HEK293 (cell line): Measurements from ENCODE around the gene PXDC1.

Experiments used
- CTCF ChIA-PET: fragments of 350-600 bp; formaldehyde crosslinking; extraction: SDS; loops from one replicate; lab custom pipeline; 2021; ENCODE audit warnings: antibody characterized with exemption; lab: Yijun Ruan, JAX
- POLR2A ChIA-PET: fragments of 300-600 bp; formaldehyde crosslinking; extraction: SDS; loops from one replicate; lab custom pipeline; 2020; ENCODE audit warnings: antibody characterized with exemption, inconsistent platforms; lab: Yijun Ruan, JAX
- H3K27ac ChIP-seq: fragments of 200-500 bp; sonication (Bioruptor generic); 2 replicates; pipeline ENCODE4 v1.5.1; 2014; ENCODE audit warnings: low read depth, low read length, control low read depth, inconsistent platforms; ENCODE audit errors: extremely low read depth
- H3K36me3 ChIP-seq, 2 experiments: fragments of 200-500 bp in 1 of 2; sonication (Bioruptor generic) in 1 of 2; 1 replicate in 1 of 2; 2 replicates in 1 of 2; pipeline ENCODE4 v1.5.1; 2014 to 2017; ENCODE audit warnings: inconsistent platforms in 2 of 2, low read length in 2 of 2; ENCODE audit not compliant: control insufficient read depth in 2 of 2, insufficient read depth in 1 of 2
- H3K4me1 ChIP-seq: fragments of 200-500 bp; sonication (Bioruptor generic); 2 replicates; pipeline ENCODE4 v1.5.1; 2014; ENCODE audit warnings: mild to moderate bottlenecking, low read length, inconsistent platforms; ENCODE audit not compliant: control insufficient read depth, insufficient read depth
- H3K4me3 ChIP-seq: 2 replicates; pipeline ENCODE4 v1.5.1; 2011; ENCODE audit warnings: low read depth, mild to moderate bottlenecking, control low read depth, low read length, moderate library complexity
- H3K9me3 ChIP-seq: fragments of 200-500 bp; sonication (Bioruptor generic); 2 replicates; pipeline ENCODE4 v1.5.1; 2014; ENCODE audit warnings: low read depth, low read length, inconsistent platforms; ENCODE audit not compliant: control insufficient read depth, insufficient read depth
- HOXA7 ChIP-seq: sonication (generic); formaldehyde crosslinking; IDR thresholded peaks from 2 replicates; pipeline ENCODE4 v1.8.1; 2022; ENCODE audit warnings: missing genetic modification reagents, borderline replicate concordance
- INSM2 ChIP-seq: fragments of 450-650 bp; formaldehyde crosslinking; IDR thresholded peaks from 2 replicates; pipeline ENCODE4 v1.5.1; 2016; ENCODE audit warnings: missing biosample characterization, missing genetic modification characterization
- OSR2 ChIP-seq: fragments of 450-650 bp; formaldehyde crosslinking; IDR thresholded peaks from 2 replicates; pipeline ENCODE4 v1.5.1; 2016; ENCODE audit warnings: missing biosample characterization, missing genetic modification characterization
- SCRT1 ChIP-seq: fragments of 450-650 bp; formaldehyde crosslinking; IDR thresholded peaks from 2 replicates; pipeline ENCODE4 v1.5.1; 2016; ENCODE audit warnings: missing biosample characterization, missing genetic modification characterization, borderline replicate concordance
- SCRT2 ChIP-seq: fragments of 450-650 bp; formaldehyde crosslinking; IDR thresholded peaks from 2 replicates; pipeline ENCODE4 v1.5.1; 2016; ENCODE audit warnings: missing biosample characterization, missing genetic modification characterization
- SP3 ChIP-seq: fragments of 450-650 bp; formaldehyde crosslinking; IDR thresholded peaks from 2 replicates; pipeline ENCODE4 v1.5.1; 2016; ENCODE audit warnings: missing biosample characterization, missing genetic modification characterization
- TRIM28 ChIP-seq: IDR thresholded peaks from 2 replicates; pipeline ENCODE4 v1.6.1; 2011; ENCODE audit warnings: low read length, control low read depth, borderline replicate concordance
- YY2 ChIP-seq: fragments of 450-650 bp; formaldehyde crosslinking; IDR thresholded peaks from 2 replicates; pipeline ENCODE4 v1.5.1; 2016; ENCODE audit warnings: missing biosample characterization, missing genetic modification characterization
- ZBTB10 ChIP-seq: fragments of 450-650 bp; formaldehyde crosslinking; IDR thresholded peaks from 2 replicates; pipeline ENCODE4 v1.5.1; 2016; ENCODE audit warnings: missing biosample characterization, missing genetic modification characterization
- ZBTB44 ChIP-seq: fragments of 450-650 bp; IDR thresholded peaks from 2 replicates; pipeline ENCODE4 v1.5.1; 2018; ENCODE audit warnings: missing biosample characterization, mild to moderate bottlenecking, missing genetic modification characterization
- ZFP37 ChIP-seq: fragments of 450-650 bp; formaldehyde crosslinking; IDR thresholded peaks from 2 replicates; pipeline ENCODE4 v1.5.1; 2016; ENCODE audit warnings: missing biosample characterization, missing genetic modification characterization
- ZNF133 ChIP-seq: fragments of 450-650 bp; formaldehyde crosslinking; IDR thresholded peaks from 2 replicates; pipeline ENCODE4 v1.5.1; 2016; ENCODE audit warnings: missing biosample characterization, missing genetic modification characterization
- ZNF155 ChIP-seq: fragments of 450-650 bp; formaldehyde crosslinking; IDR thresholded peaks from 2 replicates; pipeline ENCODE4 v1.5.1; 2016; ENCODE audit warnings: missing biosample characterization, missing genetic modification characterization
- ZNF169 ChIP-seq: fragments of 450-650 bp; formaldehyde crosslinking; IDR thresholded peaks from 2 replicates; pipeline ENCODE4 v1.5.1; 2016; ENCODE audit warnings: missing biosample characterization, missing genetic modification characterization
- ZNF184 ChIP-seq: fragments of 450-650 bp; IDR thresholded peaks from 2 replicates; pipeline ENCODE4 v1.5.1; 2018; ENCODE audit warnings: missing biosample characterization, mild to moderate bottlenecking, missing genetic modification characterization
- ZNF433 ChIP-seq: fragments of 450-650 bp; formaldehyde crosslinking; IDR thresholded peaks from 2 replicates; pipeline ENCODE4 v1.5.1; 2016; ENCODE audit warnings: missing biosample characterization, missing genetic modification characterization, low read depth
- ZNF48 ChIP-seq: fragments of 450-650 bp; formaldehyde crosslinking; IDR thresholded peaks from 2 replicates; pipeline ENCODE4 v1.5.1; 2016; ENCODE audit warnings: missing biosample characterization, missing genetic modification characterization
- ZNF514 ChIP-seq: fragments of 450-650 bp; formaldehyde crosslinking; IDR thresholded peaks from 2 replicates; pipeline ENCODE4 v1.5.1; 2016; ENCODE audit warnings: missing biosample characterization, missing genetic modification characterization
- ZNF530 ChIP-seq: fragments of 450-650 bp; formaldehyde crosslinking; IDR thresholded peaks from 2 replicates; pipeline ENCODE4 v1.5.1; 2016; ENCODE audit warnings: low read depth, missing biosample characterization, missing genetic modification characterization
- ZNF549 ChIP-seq: fragments of 450-650 bp; IDR thresholded peaks from 2 replicates; pipeline ENCODE4 v1.5.1; 2018; ENCODE audit warnings: missing biosample characterization, missing genetic modification characterization, mild to moderate bottlenecking, inconsistent platforms, moderate library complexity
- ZNF560 ChIP-seq: fragments of 450-650 bp; formaldehyde crosslinking; IDR thresholded peaks from 2 replicates; pipeline ENCODE4 v1.5.1; 2017; ENCODE audit warnings: missing biosample characterization, missing genetic modification characterization, borderline replicate concordance
- ZNF623 ChIP-seq: fragments of 450-650 bp; formaldehyde crosslinking; IDR thresholded peaks from 2 replicates; pipeline ENCODE4 v1.5.1; 2016; ENCODE audit warnings: missing biosample characterization, missing genetic modification characterization
- ZNF658 ChIP-seq: fragments of 450-650 bp; formaldehyde crosslinking; IDR thresholded peaks from 2 replicates; pipeline ENCODE4; 2016; ENCODE audit warnings: missing biosample characterization, missing genetic modification characterization
- ZNF670 ChIP-seq: fragments of 450-650 bp; formaldehyde crosslinking; IDR thresholded peaks from 2 replicates; pipeline ENCODE4 v1.5.1; 2016; ENCODE audit warnings: missing biosample characterization, missing genetic modification characterization, low read depth
- ZNF692 ChIP-seq: fragments of 450-650 bp; formaldehyde crosslinking; IDR thresholded peaks from 2 replicates; pipeline ENCODE4 v1.5.1; 2016; ENCODE audit warnings: missing biosample characterization, missing genetic modification characterization
- ZNF776 ChIP-seq: fragments of 450-650 bp; formaldehyde crosslinking; IDR thresholded peaks from 2 replicates; pipeline ENCODE4 v1.5.0; 2017; ENCODE audit warnings: missing biosample characterization, missing genetic modification characterization, borderline replicate concordance
- ZNF830 ChIP-seq: fragments of 450-650 bp; IDR thresholded peaks from 2 replicates; pipeline ENCODE4 v1.5.0; 2018; ENCODE audit warnings: missing biosample characterization, missing genetic modification characterization, low read depth, mild to moderate bottlenecking, moderate library complexity

PXDC1 gene

GRCh38 chr6:3729603-3730344 lies 21.7 kb downstream of the PXDC1 start:
- ChIA-PET POLR2A (no interaction called here), CTCF (interaction anchor here (0.6 to 3.8 kb wide), 7 partner anchors 9 to 450 kb away, joined by 3 to 61 read pairs (median 5); no protein-coding TSS in a partner anchor)
- no peak for TF ChIP-seq ZNF658 (tag by site-specific recombination)
- TF ChIP-seq ZNF133, result no peak
- TF ChIP-seq ZNF169 (tag by site-specific recombination), result no peak
- TF ChIP-seq ZNF514, result no peak
- TF ChIP-seq ZBTB44 (tag by site-specific recombination), result no peak
- TF ChIP-seq YY2, result no peak
- no peak for TF ChIP-seq ZNF155 (tag by site-specific recombination)
- TF ChIP-seq ZNF830, result no peak
- no peak for TF ChIP-seq ZFP37 (tag by site-specific recombination)
- no peak for TF ChIP-seq ZNF623 (tag by site-specific recombination)
- TF ChIP-seq ZNF433, result no peak
- no peak for TF ChIP-seq OSR2 (tag by site-specific recombination)
- no peak for TF ChIP-seq ZNF670 (tag by site-specific recombination)
- TF ChIP-seq ZBTB10, result no peak
- TF ChIP-seq ZNF530 (tag by site-specific recombination), result no peak
- no peak for TF ChIP-seq ZNF48 (tag by site-specific recombination)
- no peak for TF ChIP-seq ZNF549
- no peak for TF ChIP-seq ZNF776 (tag by site-specific recombination)
- Histone ChIP-seq H3K36me3 (peaks cover 0 to 32% of the 10 kb centered on the region in 2 experiments; a peak in 2 of 3 replicates), H3K9me3 (no peaks in the 10 kb centered on the region), H3K4me3 (no peak overlapping the region), H3K4me1 (no peaks in the 10 kb centered on the region), H3K27ac (no peak overlapping the region)

GRCh38 chr6:3727593-3728108 lies 23.9 kb downstream of the PXDC1 start:
- ChIA-PET CTCF (interaction anchor here (1.0 to 1.1 kb wide), 2 partner anchors 270 to 364 kb away, joined by 3 to 4 read pairs; no protein-coding TSS in a partner anchor), POLR2A (no interaction called here)
- H3K36me3 ChIP-seq, result peaks cover 0 to 46% of the 10 kb centered on the region in 2 experiments; a peak in 1 of 3 replicates
- H3K27ac ChIP-seq, result no peak overlapping the region
- H3K4me1 ChIP-seq, result no peaks in the 10 kb centered on the region
- no peak for TF ChIP-seq ZNF184
- 0 out of 2 replicates have a peak, but pooled peaks have one; percentile 18 for TF ChIP-seq SCRT1 (tag by site-specific recombination)
- no peak for TF ChIP-seq ZNF692 (tag by site-specific recombination)
- no peak for TF ChIP-seq SP3
- TF ChIP-seq TRIM28, result no peak
- TF ChIP-seq INSM2 (tag by site-specific recombination), result no peak
- no peak for TF ChIP-seq HOXA7 (CRISPR knock-in tag)
- TF ChIP-seq ZNF560 (tag by site-specific recombination), result no peak
- no peak for TF ChIP-seq ZFP37 (tag by site-specific recombination)
- TF ChIP-seq SCRT2 (tag by site-specific recombination), result peak; percentile 53; the same call in 1 of the 2 replicates
- no peaks in the 10 kb centered on the region for H3K9me3 ChIP-seq
- H3K4me3 ChIP-seq, result no peak overlapping the region
